Stimulated activated CD4-positive, alpha-beta T cell treated with anti-CD3 and anti-CD28 coated beads, Interleukin-2, amount 100 ng/mL, for 4 hours (primary cell): ENCODE measurements around the gene MED22.

Experiments
- DNase-seq: peaks from one replicate; pipeline ENCODE4 v3.0.0-alpha.2; 2020; ENCODE audit warnings: low read depth

The MED22 gene

DNA sequence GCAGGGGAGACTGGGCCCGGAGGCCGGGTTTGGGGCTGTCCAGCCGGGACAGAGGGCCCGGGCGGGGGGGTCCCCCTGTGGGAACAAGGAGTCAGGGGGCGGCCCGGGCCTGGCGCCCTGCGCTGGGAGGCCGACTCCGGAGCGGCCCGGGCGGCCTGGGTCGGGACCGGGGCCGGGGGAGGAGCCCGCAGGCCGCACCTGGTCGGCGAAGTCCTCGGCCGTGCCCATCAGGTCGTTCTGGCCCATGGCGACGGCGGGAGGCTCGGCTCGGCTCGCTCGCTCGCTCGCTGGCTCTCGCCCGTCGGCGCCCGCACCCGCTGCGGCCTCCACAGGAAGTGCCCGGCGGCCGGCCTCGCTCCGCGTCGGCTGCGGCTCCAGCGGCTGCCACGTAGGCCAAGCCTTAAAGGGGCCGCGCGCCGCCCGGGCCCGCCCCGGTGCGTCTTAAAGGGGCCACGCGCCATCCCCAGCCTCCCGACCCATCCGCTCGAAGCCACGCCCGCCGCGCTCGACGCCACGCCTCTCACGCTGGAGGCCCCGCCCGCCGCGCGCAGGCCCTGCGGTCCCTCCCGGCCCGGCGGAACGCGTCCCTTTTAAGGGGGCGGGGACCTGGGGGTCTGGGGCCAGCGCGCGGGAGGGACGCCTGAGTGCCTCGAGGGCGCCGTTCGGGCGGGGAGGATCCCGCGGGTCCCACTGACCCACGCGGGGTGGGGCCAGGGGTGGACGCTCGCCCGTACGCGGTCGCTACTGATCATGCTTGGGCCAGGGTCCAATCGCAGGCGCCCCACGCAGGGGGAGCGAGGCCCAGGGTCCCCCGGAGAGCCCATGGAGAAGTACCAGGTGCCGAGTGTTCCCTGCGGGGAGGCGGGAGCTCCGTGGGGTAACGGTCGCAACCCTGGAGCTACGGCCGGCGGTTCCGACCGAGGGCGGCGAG is 28.1 kb upstream of the MED22 start, which contains the start of the genes STKLD1 and SURF4:
TSS of gene STKLD1 (plus strand) at position 643 of the 931 bp plus-strand sequence. CDS start at position 751, 108 bp downstream.
TSS of gene SURF4 (minus strand) at position 337 of the 931 bp plus-strand sequence. CDS start at position 246, 91 bp downstream.
- DNase-seq: peak; percentile 91

- no peak for DNase-seq
Observed at GRCh38 chr9:133375116-133375723, 27.3 kb upstream of the MED22 start.

DNA sequence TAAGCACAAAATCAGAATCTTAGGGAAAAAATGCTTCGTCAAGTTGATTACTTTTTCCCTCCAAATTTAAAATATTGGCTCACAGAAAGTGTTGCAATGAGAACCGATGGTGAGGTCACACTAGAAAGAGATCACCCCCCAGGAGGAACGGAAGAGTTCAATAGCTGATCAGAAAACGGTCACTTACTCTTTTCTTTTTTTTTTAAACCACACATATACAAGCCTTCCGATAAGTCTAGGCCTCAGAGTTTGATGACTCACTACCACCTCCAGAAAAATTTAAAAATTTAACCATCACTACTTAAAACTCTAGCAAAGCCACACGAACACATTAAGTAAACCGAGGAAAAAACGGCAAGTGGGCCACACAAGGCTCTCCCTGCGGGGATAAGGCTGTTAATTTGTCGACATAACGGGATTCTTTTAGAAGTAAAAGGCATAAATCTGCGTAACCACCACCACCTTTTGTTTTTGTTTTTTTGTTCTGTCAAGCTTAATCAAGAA is 26.7 kb upstream of the MED22 start:
- DNase-seq: no peak

DNA sequence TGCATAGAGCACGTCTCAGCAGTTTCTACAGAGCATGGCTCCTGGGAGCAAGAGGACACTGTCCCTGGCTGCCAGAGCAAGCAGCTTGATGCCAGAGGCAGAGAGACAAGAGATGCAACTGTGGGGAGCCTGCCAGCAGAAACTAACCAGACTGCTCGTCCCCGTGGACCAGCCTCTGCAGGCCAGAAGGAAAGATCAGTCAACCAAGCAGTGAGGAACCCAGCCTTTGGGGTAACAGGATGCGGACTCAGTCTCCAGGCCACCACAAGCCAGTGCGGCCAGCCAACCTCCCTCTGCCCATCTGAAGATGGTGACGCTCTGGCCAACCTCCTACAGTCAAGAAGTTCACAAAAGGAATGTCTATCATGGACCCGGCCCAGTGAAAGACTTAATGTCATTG is 24.2 kb upstream of the MED22 start:
- no peak for DNase-seq

- peak; percentile 66 for DNase-seq
Observed at GRCh38 chr9:133371261-133371711, 23.4 kb upstream of the MED22 start.

- no peak for DNase-seq
Observed at GRCh38 chr9:133370685-133371084, 22.8 kb upstream of the MED22 start.

DNA sequence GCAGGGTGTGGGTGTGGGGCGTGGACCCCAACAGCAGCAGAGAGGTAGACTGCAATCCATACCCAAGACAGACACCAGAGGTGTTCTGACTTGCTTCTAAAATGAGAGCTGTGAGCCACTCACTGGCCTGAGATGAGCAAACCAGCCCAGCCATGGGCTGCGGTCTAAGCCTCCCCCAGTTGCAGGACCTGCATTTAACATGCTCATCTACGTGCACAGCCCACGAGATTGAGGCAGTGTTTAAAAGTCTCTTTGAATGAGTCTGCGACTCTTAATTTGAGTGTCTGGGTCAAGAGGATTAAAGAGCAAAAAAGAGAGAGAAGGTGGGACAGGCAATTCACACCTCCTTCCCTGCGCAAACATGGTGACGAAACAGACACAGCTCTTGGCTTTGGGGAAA is 22.0 kb upstream of the MED22 start:
- DNase-seq: no peak

- DNase-seq: no peak
Observed at GRCh38 chr9:133369422-133369821, 21.5 kb upstream of the MED22 start.

DNA sequence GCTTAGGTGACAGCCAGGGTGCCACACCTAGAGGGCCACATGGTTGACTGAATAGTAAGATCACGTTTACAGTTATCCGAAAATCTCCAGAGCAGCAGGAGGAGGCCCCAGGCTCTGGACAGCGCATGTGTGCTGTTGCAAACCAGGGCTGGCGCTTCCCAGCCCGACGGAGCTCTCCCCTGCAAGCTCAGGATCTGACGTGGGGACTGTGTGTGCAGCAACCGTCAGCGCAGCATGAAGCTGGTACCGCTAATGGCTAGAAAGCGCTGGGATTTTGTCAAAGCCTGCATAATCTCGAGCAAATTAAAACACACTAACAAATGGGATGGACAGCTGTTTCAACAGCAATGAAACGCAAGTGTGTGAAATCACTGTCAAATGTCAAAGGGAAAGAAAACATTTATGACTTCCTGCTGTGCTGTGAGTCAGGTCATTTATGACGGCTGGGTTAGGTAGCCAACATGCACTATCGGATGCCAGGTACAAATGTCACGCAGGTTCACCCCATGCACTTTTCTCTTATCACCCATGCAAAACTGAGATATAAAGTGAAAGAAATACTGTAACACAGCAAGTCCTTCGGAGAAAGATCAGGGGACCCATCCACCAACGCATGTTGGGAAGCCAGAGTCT is 20.4 kb upstream of the MED22 start:
- no peak for DNase-seq

- no peak for DNase-seq
Observed at GRCh38 chr9:133367778-133368177, 19.8 kb upstream of the MED22 start.

DNA sequence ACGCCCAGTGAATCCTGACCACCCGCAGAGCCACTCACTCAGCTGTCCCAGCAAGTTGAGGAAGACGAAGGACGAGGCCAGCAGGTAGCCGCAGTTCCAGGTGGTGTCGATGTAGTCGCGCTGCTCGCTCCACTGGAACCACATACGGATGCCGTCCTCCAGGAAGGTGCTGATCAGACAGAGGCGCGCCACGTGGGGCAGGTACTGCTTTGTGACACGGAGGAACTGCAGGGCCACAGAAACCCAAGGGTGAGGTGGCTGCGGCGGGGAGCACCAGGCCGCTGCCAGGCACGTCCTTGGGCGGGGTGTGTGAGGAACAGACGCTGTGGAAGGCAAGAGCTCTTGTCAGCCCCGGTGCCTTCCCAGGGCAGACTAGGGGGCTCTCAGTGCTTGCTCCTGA is 19.3 kb upstream of the MED22 start:
- DNase-seq: no peak

DNA sequence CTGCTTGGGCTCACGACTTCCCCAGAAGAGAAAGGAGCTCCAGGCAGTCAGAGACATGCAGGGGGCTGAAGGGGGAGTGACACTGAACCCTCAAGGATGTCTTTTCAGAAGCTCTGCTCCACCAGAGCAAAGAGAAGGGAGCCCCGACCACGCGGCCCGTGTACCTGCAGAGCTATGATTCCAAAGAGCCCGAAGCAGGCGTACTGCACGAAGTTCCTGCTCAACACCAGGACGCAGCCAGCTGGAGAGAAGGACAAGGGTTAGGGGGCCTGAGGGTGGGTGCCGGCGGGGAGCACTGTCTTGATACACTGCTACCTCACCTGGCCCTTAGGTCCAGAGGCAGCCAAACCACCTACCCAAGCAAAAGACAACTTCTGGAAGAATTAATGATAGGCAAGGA is 18.5 kb upstream of the MED22 start:
- DNase-seq: no peak

DNA sequence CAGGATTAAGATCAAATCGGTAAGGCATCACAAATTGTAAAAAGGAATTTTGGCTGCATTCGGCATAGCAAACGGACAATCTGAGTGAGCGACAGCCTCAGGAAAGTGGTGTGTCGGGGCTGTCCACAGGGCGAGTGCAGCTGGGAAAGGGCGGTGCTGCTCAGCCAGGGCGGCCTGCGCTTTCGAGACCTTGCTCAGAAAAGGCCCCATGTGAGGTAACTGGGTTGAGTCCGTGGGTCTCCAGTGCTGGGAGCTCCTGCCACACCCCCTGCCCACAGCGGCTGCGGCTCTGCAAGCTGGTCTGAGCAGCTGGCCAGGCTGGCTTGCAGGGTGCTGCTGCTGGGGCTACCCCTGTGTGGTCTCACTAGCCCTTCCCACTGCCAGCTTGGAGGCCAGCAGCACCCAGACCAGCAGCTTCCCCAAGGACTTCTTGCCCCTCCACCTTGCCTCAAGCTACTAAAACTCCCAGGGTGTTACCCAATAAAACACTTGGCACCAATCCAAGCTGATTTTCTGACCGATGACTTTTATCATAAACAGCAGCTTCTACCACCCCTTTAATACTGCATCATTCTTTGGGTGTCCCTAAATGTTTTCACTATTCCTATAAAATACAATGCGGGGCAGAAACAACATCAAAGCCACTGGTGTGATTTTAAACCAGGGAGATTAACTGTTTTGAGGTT is 14.6 kb upstream of the MED22 start:
- DNase-seq: no peak

DNA sequence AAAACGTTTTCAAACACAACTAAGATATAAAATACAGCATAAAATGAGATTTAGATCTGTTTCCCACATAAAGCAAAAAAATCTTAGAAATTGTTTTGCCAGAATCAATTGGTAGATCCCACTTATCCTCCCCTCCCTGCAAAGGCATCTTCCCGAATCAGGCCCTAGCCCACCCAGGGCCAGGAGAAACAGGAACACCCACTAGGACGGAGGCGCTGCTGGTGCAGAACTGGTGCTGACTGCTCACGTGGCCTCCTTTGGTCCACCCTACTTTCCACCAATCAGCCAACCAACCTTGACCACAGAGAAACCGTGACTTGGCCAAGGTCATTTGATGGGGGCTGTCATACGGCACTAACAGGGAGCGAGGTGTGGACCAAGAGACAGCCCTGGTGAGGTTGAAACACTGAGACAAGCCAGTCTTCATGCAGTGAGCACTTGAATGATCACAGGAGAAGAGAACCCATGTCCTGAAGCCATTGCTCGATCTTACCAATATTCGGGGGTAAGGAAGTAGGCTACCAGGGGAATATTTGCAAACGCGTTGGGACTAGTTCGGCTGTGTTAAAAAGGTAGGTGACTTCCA is 13.7 kb upstream of the MED22 start:
- DNase-seq: no peak

GRCh38 chr9:133360400-133361393 is 12.8 kb upstream of the MED22 start:
- no peak for DNase-seq

- DNase-seq: no peak
Observed at GRCh38 chr9:133359399-133360175, 11.7 kb upstream of the MED22 start.

GRCh38 chr9:133357656-133358055 is 9.7 kb upstream of the MED22 start:
- no peak for DNase-seq

GRCh38 chr9:133356391-133357091 is 8.6 kb upstream of the MED22 start, which contains the start of the genes SURF1 and SURF2:
Gene SURF1 (minus strand): TSS chr9:133356487. CDS start chr9:133356453, 34 bp downstream.
Gene SURF2 (plus strand): TSS chr9:133356550. CDS start chr9:133356593, 43 bp downstream.
- peak; percentile 84 for DNase-seq
